ENCODE data around the gene ASCL2.

DNA sequence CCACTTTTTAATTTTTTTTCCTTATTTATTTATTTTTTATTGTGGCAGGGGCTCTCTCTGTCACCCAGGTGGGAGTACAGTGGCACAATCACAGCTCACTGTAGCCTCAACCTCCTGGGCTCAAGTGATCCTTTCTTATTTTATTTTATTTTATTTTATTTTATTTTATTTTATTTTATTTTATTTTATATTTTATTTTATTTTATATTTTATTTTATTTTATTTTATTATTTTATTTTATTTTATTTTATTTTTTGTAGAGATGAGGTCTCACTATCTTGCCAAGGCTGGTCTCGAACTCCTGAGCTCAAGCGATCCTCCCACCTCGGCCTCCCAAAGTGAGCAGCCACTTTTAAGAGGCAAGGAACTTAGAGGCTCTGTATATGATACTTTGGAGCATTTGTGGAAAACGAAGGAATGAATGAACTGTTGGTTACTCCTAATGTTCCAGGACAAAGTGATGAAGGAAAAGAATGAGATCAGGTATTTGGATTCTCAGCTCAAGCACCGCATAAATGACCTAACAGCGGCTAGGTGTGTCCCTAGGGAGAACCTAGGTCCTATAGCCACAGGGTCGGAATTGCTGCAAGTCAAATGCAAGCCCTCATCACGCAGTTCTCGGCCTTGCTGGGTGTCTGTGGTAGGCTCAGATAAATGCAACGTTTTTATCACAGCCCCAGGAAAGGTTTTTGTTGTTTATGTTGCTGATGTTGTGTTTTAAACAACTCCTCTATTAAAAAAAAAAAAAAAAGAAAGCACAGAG lies 36.5 kb downstream of the ASCL2 start:
- TF ChIP-seq POLR2A (IDR thresholded peaks at IDR 0.05): no peak
- TF ChIP-seq, protein P1, sequence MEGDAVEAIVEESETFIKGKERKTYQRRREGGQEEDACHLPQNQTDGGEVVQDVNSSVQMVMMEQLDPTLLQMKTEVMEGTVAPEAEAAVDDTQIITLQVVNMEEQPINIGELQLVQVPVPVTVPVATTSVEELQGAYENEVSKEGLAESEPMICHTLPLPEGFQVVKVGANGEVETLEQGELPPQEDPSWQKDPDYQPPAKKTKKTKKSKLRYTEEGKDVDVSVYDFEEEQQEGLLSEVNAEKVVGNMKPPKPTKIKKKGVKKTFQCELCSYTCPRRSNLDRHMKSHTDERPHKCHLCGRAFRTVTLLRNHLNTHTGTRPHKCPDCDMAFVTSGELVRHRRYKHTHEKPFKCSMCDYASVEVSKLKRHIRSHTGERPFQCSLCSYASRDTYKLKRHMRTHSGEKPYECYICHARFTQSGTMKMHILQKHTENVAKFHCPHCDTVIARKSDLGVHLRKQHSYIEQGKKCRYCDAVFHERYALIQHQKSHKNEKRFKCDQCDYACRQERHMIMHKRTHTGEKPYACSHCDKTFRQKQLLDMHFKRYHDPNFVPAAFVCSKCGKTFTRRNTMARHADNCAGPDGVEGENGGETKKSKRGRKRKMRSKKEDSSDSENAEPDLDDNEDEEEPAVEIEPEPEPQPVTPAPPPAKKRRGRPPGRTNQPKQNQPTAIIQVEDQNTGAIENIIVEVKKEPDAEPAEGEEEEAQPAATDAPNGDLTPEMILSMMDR (IDR thresholded peaks at IDR 0.05 in 4 of 5, conservative IDR thresholded peaks at IDR 0.05 in 1 of 5): no peak

All from gastrocnemius medialis (tissue), 4 donors.